DND-41 (cell line): ENCODE data around the gene CRACDL.

Source experiments
- EZH2 ChIP-seq: IDR thresholded peaks from 3 replicates; pipeline ENCODE4 v1.6.1; 2012; ENCODE audit warnings: borderline replicate concordance, low read depth, mild to moderate bottlenecking, moderate library complexity, low read length, inconsistent platforms; ENCODE audit not compliant: severe bottlenecking
- TF ChIP-seq, protein P1 (sequence below): IDR thresholded peaks from 2 replicates; pipeline ENCODE4 v1.5.1; 2012; ENCODE audit warnings: borderline replicate concordance, low read length, moderate library complexity, mild to moderate bottlenecking; ENCODE audit not compliant: poor library complexity, severe bottlenecking; ENCODE audit errors: extremely low read depth

DNA sequence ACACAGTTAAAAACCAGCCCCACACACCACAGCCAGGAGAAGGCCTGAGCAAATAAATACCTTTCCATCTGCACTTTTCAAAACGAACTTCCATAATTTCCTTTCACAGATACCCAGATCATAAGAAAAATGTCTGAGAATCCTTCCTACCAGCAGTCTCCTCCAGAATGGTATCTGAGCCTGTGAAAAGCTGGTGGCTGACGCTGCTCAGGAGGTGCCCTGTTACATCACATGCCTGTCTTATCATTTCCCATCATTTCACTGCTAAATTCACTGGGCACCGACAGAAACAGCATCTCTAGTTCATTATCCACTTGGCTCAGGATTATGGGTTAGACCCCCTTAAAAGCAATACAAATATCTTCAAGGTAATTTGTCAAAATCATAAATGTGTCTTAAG is 4.4 kb downstream of the CRACDL start:
- TF ChIP-seq, protein P1, sequence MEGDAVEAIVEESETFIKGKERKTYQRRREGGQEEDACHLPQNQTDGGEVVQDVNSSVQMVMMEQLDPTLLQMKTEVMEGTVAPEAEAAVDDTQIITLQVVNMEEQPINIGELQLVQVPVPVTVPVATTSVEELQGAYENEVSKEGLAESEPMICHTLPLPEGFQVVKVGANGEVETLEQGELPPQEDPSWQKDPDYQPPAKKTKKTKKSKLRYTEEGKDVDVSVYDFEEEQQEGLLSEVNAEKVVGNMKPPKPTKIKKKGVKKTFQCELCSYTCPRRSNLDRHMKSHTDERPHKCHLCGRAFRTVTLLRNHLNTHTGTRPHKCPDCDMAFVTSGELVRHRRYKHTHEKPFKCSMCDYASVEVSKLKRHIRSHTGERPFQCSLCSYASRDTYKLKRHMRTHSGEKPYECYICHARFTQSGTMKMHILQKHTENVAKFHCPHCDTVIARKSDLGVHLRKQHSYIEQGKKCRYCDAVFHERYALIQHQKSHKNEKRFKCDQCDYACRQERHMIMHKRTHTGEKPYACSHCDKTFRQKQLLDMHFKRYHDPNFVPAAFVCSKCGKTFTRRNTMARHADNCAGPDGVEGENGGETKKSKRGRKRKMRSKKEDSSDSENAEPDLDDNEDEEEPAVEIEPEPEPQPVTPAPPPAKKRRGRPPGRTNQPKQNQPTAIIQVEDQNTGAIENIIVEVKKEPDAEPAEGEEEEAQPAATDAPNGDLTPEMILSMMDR: no peak
- no peak for TF ChIP-seq EZH2
